Tibial nerve (tissue), 4 donors: ENCODE results near the gene SEC31A. TPM values are rescaled to one million over a fixed set of nuclear protein-coding genes. Genes with fewer than 3 reads are reported as not detected.
A peak's percentile ranks its signal among the peaks of the same experiment; 100 is the strongest.

ENCODE experiments used
- DNase-seq, 2 donors: peaks; one replicate each; pipeline ENCODE4 v3.0.0-alpha.2; 2019; ENCODE audit warnings: low spot score in 2 of 2
- H3K27ac ChIP-seq, 4 donors: fragments of 200-600 bp; sonication (generic) in 3 of 4; one replicate each; pipeline ENCODE4 v1.5.1; 2017 to 2019; ENCODE audit warnings: mild to moderate bottlenecking in 1 of 4
- H3K27me3 ChIP-seq, 2 donors: fragments of 200-600 bp; sonication (generic) in 1 of 2; one replicate each; pipeline versions ENCODE4 v1.5.1 to v1.6.0; 2017 to 2019
- H3K36me3 ChIP-seq, 3 donors: fragments of 200-600 bp; sonication (generic); one replicate each; pipeline ENCODE4 v1.5.1; 2018 to 2019
- H3K4me1 ChIP-seq, 4 donors: fragments of 200-600 bp; sonication (generic) in 3 of 4; one replicate each; pipeline ENCODE4 v1.5.1; 2017 to 2019
- H3K4me3 ChIP-seq, 4 donors: fragments of 200-600 bp; sonication (generic) in 3 of 4; one replicate each; pipeline ENCODE4 v1.5.1; 2017 to 2019; ENCODE audit warnings: mild to moderate bottlenecking in 1 of 4, moderate library complexity in 1 of 4
- H3K9me3 ChIP-seq, 4 donors: fragments of 200-600 bp; sonication (generic) in 3 of 4; one replicate each; pipeline ENCODE4 v1.5.1; 2017 to 2019
- CTCF ChIP-seq, 5 experiments: fragments of 200-600 bp in 3 of 5; fragments of 450-650 bp in 2 of 5; sonication (generic) in 3 of 5; IDR thresholded peaks; one replicate each; pipeline ENCODE4 v1.5.1; 2016 to 2019; ENCODE audit warnings: antibody characterized with exemption in 5 of 5, mild to moderate bottlenecking in 3 of 5, moderate library complexity in 2 of 5
- EP300 ChIP-seq, 2 donors: sonication (generic); formaldehyde crosslinking; IDR thresholded peaks; one replicate each; pipeline ENCODE4 v1.6.1; 2017; ENCODE audit warnings: antibody characterized with exemption in 2 of 2, mild to moderate bottlenecking in 1 of 2
- POLR2A ChIP-seq, 2 donors: fragments of 450-650 bp; IDR thresholded peaks; one replicate each; pipeline ENCODE4 v1.6.1; 2017; ENCODE audit warnings: antibody characterized with exemption in 2 of 2, mild to moderate bottlenecking in 2 of 2, moderate library complexity in 2 of 2
- WGBS, 2 donors: methylation state at CpG; one replicate each; pipeline ENCODE4 v1.1.5; 2018; 5-methylcytosine and 5-hydroxymethylcytosine counted together
- total RNA-seq, 4 donors: library from RNA; depleted of rRNA; stranded (reverse); fragments of >200 nt; gene quantifications; one replicate each; pipeline ENCODE4 v1.1.0, GENCODE V29; 2016

SEC31A gene
- total RNA-seq, 4 donors from 2014 or later, result 171 to 190 (median 176) TPM

GRCh38 chr4:82892467-82892802 is 1.5 kb upstream of the SEC31A start:
- no peak overlapping the region for H3K27ac ChIP-seq
- H3K36me3 ChIP-seq, result peaks cover 0 to 30% (median 0%) of the 10 kb centered on the region in 3 donors
- H3K9me3 ChIP-seq, result no peaks in the 10 kb centered on the region
- H3K4me3 ChIP-seq, result no peak overlapping the region
- H3K4me1 ChIP-seq, result peaks cover 3 to 43% (median 21%) of the 10 kb centered on the region in 4 donors
- no peak for TF ChIP-seq EP300 (IDR thresholded peaks at IDR 0.05)
- no peak for TF ChIP-seq POLR2A (IDR thresholded peaks at IDR 0.05)
- TF ChIP-seq CTCF (IDR thresholded peaks at IDR 0.05), result no peak
- WGBS, 2 donors, result 75 to 79% methylated on average over 1 of the region's 1 CpG
- no peaks in the 10 kb centered on the region for H3K27me3 ChIP-seq
- no peak for DNase-seq

- Histone ChIP-seq H3K4me1 (peaks cover 0 to 43% (median 17%) of the 10 kb centered on the region in 4 donors), H3K27me3 (no peaks in the 10 kb centered on the region), H3K9me3 (no peaks in the 10 kb centered on the region), H3K27ac (peak overlapping the region; percentile 89 to 99 (median 95)), H3K4me3 (peak overlapping the region; percentile 58 to 95 (median 88)), H3K36me3 (peaks cover 0 to 27% (median 0%) of the 10 kb centered on the region in 3 donors)
- TF ChIP-seq EP300 (IDR thresholded peaks at IDR 0.05) (no peak), CTCF (IDR thresholded peaks at IDR 0.05) (no peak), POLR2A (IDR thresholded peaks at IDR 0.05) (no peak)
- 22 to 24% methylated on average over 7 of the region's 7 CpGs for WGBS, 2 donors
- no peak for DNase-seq
Observed at GRCh38 chr4:82891707-82892466, 934 bp upstream of the SEC31A start.

GRCh38 chr4:82890528-82890900 is 439 bp downstream of the SEC31A start:
- peaks cover 0 to 48% (median 28%) of the 10 kb centered on the region in 4 donors for H3K4me1 ChIP-seq
- peaks cover 0 to 20% (median 0%) of the 10 kb centered on the region in 3 donors for H3K36me3 ChIP-seq
- TF ChIP-seq POLR2A (IDR thresholded peaks at IDR 0.05) (no peak), CTCF (IDR thresholded peaks at IDR 0.05) (no peak), EP300 (IDR thresholded peaks at IDR 0.05) (no peak)
- WGBS, 2 donors, result 0 to 1% methylated on average over 16 of the region's 16 CpGs
- peak overlapping the region; percentile 58 to 95 (median 88) for H3K4me3 ChIP-seq
- no peak for DNase-seq
- H3K27me3 ChIP-seq, result no peaks in the 10 kb centered on the region
- no peaks in the 10 kb centered on the region for H3K9me3 ChIP-seq
- peak overlapping the region; percentile 89 to 99 (median 95) for H3K27ac ChIP-seq

GRCh38 chr4:82889287-82889686 is 1.7 kb downstream of the SEC31A start:
- TF ChIP-seq POLR2A (IDR thresholded peaks at IDR 0.05) (no peak), CTCF (IDR thresholded peaks at IDR 0.05) (no peak), EP300 (IDR thresholded peaks at IDR 0.05) (no peak)
- WGBS, 2 donors, result 57 to 68% methylated on average over 6 of the region's 6 CpGs
- peaks cover 0 to 10% (median 0%) of the 10 kb centered on the region in 3 donors for H3K36me3 ChIP-seq
- peak overlapping the region in 2 of 4 donors; percentile 97 to 99 for H3K27ac ChIP-seq
- no peaks in the 10 kb centered on the region for H3K27me3 ChIP-seq
- DNase-seq, result no peak
- H3K4me3 ChIP-seq, result peak overlapping the region in 3 of 4 donors; percentile 58 to 95 (median 86)
- H3K4me1 ChIP-seq, result peaks cover 0 to 58% (median 31%) of the 10 kb centered on the region in 4 donors
- no peaks in the 10 kb centered on the region for H3K9me3 ChIP-seq

GRCh38 chr4:82886147-82886942 is 4.6 kb downstream of the SEC31A start:
- TF ChIP-seq POLR2A (IDR thresholded peaks at IDR 0.05), result no peak
- no peak for TF ChIP-seq EP300 (IDR thresholded peaks at IDR 0.05)
- no peak for TF ChIP-seq CTCF (IDR thresholded peaks at IDR 0.05)
- DNase-seq, result no peak
- WGBS, 2 donors, result 35 to 39% methylated on average over 5 of the region's 5 CpGs
- Histone ChIP-seq H3K9me3 (no peaks in the 10 kb centered on the region), H3K4me1 (peaks cover 0 to 52% (median 24%) of the 10 kb centered on the region in 4 donors), H3K27ac (no peak overlapping the region), H3K36me3 (peaks cover 0 to 4% (median 0%) of the 10 kb centered on the region in 3 donors), H3K4me3 (no peak overlapping the region), H3K27me3 (no peaks in the 10 kb centered on the region)
